ENCODE measurements around the gene ASCL2. TPM values are rescaled to one million over a fixed set of nuclear protein-coding genes. Genes with fewer than 3 reads are reported as not detected.

The ASCL2 gene
- total RNA-seq, 1 experiment from 2014 or later, result 0.35 TPM

DNA sequence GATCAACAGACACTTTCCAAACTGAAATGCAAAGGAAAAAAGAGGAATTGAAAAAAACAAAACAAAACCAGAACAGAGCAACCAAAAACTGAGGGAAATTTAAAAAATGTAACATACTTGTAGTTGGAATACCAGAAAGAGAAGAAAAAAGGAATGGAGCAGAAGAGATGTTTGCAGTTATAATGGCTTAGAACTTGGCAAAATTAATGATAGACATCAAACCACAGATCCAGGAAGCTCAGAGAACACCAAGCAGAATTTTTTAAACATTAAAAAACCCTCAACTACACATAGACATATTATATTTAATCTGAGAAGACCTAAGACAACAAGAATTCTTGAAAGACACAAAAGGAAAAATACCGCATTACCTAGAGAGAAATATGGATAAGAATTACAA is 46.1 kb downstream of the ASCL2 start:
- Mint-ChIP-seq H3K4me3 (no peak overlapping the region), H3K27ac (no peak overlapping the region), H3K36me3 (ENCODE audit: insufficient read depth in 1 of 3, low read depth in 3 of 3) (peaks cover 0 to 9% (median 2%) of the 10 kb centered on the region in 3 experiments; a peak in 4 of 7 replicates), H3K9me3 (peaks cover 10 to 15% of the 10 kb centered on the region in 2 experiments), H3K4me1 (peaks cover 15 to 16% of the 10 kb centered on the region in 2 experiments), H3K27me3 (ENCODE audit: low read depth) (peaks cover 67% of the 10 kb centered on the region)
- Histone ChIP-seq H4K20me1 (ENCODE audit: control insufficient read depth, insufficient read depth, insufficient read length) (no peaks in the 10 kb centered on the region), H2BK20ac (ENCODE audit: low read depth, low read length, poor library complexity, severe bottlenecking) (no peak overlapping the region), H2AFZ (ENCODE audit: low read length) (no peak overlapping the region), H3K4me2 (ENCODE audit: insufficient read depth, insufficient read length, low read length) (no peak overlapping the region), H3K14ac (ENCODE audit: insufficient read depth, low read length) (no peak overlapping the region), H3K4ac (ENCODE audit: low read depth, low read length) (no peak overlapping the region), H3T11ph (ENCODE audit: low read length) (no peak overlapping the region), H2BK15ac (ENCODE audit: low read depth, low read length) (no peak overlapping the region), H3K4me1 (ENCODE audit: insufficient read depth, low read length) (no peaks in the 10 kb centered on the region; the same call in 1 of the 2 replicates), H3K9me3 (ENCODE audit: control insufficient read depth, low read depth, low read length) (no peaks in the 10 kb centered on the region), H3K56ac (ENCODE audit: insufficient read length, low read depth, low read length) (no peak overlapping the region), H4K5ac (ENCODE audit: insufficient read length, low read depth, low read length) (no peak overlapping the region), H2BK120ac (ENCODE audit: low read depth, low read length, poor library complexity, severe bottlenecking) (no peak overlapping the region), H3K79me2 (ENCODE audit: insufficient read depth, low read length) (no peaks in the 10 kb centered on the region), H4K91ac (ENCODE audit: insufficient read length, low read depth, low read length) (no peak overlapping the region), H3K9ac (ENCODE audit: extremely low read depth, insufficient read length, low read length) (no peak overlapping the region), H3K23me2 (ENCODE audit: insufficient read length, low read depth, low read length, poor library complexity, severe bottlenecking) (no peaks in the 10 kb centered on the region), H4K8ac (replicated peaks; ENCODE audit: insufficient read length, low read depth, low read length) (no peak overlapping the region), H3K18ac (ENCODE audit: insufficient read length, low read depth, low read length) (no peak overlapping the region), H3K79me1 (ENCODE audit: insufficient read depth, low read depth, low read length, poor library complexity, severe bottlenecking) (no peaks in the 10 kb centered on the region), H3K23ac (ENCODE audit: insufficient read length, low read depth, low read length) (no peak overlapping the region), H2AK5ac (ENCODE audit: insufficient read length, low read length) (no peak overlapping the region), H2BK5ac (ENCODE audit: insufficient read length, low read length) (no peak overlapping the region), H2BK12ac (ENCODE audit: insufficient read length, low read depth, low read length) (no peak overlapping the region), H3K27me3 (ENCODE audit: insufficient read depth, low read length) (no peaks in the 10 kb centered on the region; the same call in 1 of the 2 replicates), H3K27ac (ENCODE audit: insufficient read length, low read depth, low read length) (no peak overlapping the region)
- DNase-seq, result no peak
- WGBS (ENCODE audit: extremely low coverage, insufficient read length, low lambda C conversion rate), result no CpG with 5 or more reads among the region's 1 CpG
- no peak for TF ChIP-seq CTCF (conservative IDR thresholded peaks at IDR 0.05)

Data from H9 (cell line).